NCI-H510A treated with DMSO at 0.1 percent for 48 hours (cell line): ENCODE data around the gene TRMT1.

Experiments
- DNase-seq: peaks from one replicate; lab custom pipeline; 2025; lab: John Stamatoyannopoulos, UW

Gene TRMT1

GRCh38 chr19:13122980-13123957 lies 6.7 kb upstream of the TRMT1 start:
- DNase-seq = no peak

- no peak for DNase-seq
Measured at GRCh38 chr19:13122275-13122878, 5.8 kb upstream of the TRMT1 start.

GRCh38 chr19:13121551-13122274 lies 5.2 kb upstream of the TRMT1 start:
- no peak for DNase-seq

GRCh38 chr19:13120817-13121216 lies 4.3 kb upstream of the TRMT1 start:
- no peak for DNase-seq

GRCh38 chr19:13120031-13120430 lies 3.5 kb upstream of the TRMT1 start:
- no peak for DNase-seq

- no peak for DNase-seq
Measured at GRCh38 chr19:13119627-13120026, 3.1 kb upstream of the TRMT1 start.

- DNase-seq = peak; percentile 49
Measured at GRCh38 chr19:13118424-13119193, 2.1 kb upstream of the TRMT1 start.

GRCh38 chr19:13117772-13118423 lies 1.4 kb upstream of the TRMT1 start, which contains the start of gene NACC1:
Gene NACC1, plus strand, starts transcription at chr19:13118264. Its CDS starts 16,944 bp downstream, at chr19:13135208.
- peak; percentile 86 for DNase-seq

GRCh38 chr19:13117176-13117771 lies 734 bp upstream of the TRMT1 start:
- no peak for DNase-seq

GRCh38 chr19:13115936-13116281 lies 631 bp downstream of the TRMT1 start:
- DNase-seq = no peak

- no peak for DNase-seq
Measured at GRCh38 chr19:13112555-13112954, 4.0 kb downstream of the TRMT1 start.

- no peak for DNase-seq
Measured at GRCh38 chr19:13110099-13110610, 6.4 kb downstream of the TRMT1 start.

- DNase-seq = no peak
Measured at GRCh38 chr19:13109361-13110098, 7.0 kb downstream of the TRMT1 start.

- no peak for DNase-seq
Measured at GRCh38 chr19:13104848-13105711, 11.5 kb downstream of the TRMT1 start.

GRCh38 chr19:13104360-13104847 lies 12.1 kb downstream of the TRMT1 start:
- DNase-seq = no peak

GRCh38 chr19:13103581-13104359 lies 12.8 kb downstream of the TRMT1 start:
- DNase-seq = no peak

- DNase-seq = no peak
Measured at GRCh38 chr19:13102666-13103580, 13.6 kb downstream of the TRMT1 start, which contains the start of gene LYL1. Gene LYL1, minus strand, starts transcription at chr19:13102858. Its CDS starts 1,687 bp downstream, at chr19:13101171.
